ENCODE data around the gene DESI1. TPM values are rescaled to one million over a fixed set of nuclear protein-coding genes. Genes with fewer than 3 reads are reported as not detected.
"Not testable (repeated sequence)": the region's sequence is repeated elsewhere in the genome, so short reads cannot be mapped to it uniquely, and the experiment has no call there.

DESI1 gene
- total RNA-seq: 10 to 100 TPM; 62.3 to 65.8 TPM

GRCh38 chr22:41620589-41621098 lies at the start of gene DESI1:
Gene DESI1 (minus strand): TSS chr22:41621043. CDS start chr22:41620839, 204 bp downstream.
- no peak for DNase-seq (ENCODE audit: low spot score)
- Histone ChIP-seq H3K4me1 (peaks cover 0 to 40% of the 10 kb centered on the region in 2 donors), H3K4me3 (peak within 1 kb of the TSS; percentile 93 to 98), H3K27me3 (no peaks in the 10 kb centered on the region), H3K27ac (peak within 1 kb of the TSS; percentile 98 to 99), H3K36me3 (peaks cover 33% of the 10 kb centered on the region), H3K9me3 (no peaks in the 10 kb centered on the region)
- TF ChIP-seq CTCF (IDR thresholded peaks at IDR 0.05): no peak

- Histone ChIP-seq H3K4me1 (peaks cover 0 to 22% of the 10 kb centered on the region in 2 donors), H3K9me3 (no peaks in the 10 kb centered on the region), H3K4me3 (no peak overlapping the region), H3K27me3 (no peaks in the 10 kb centered on the region), H3K27ac (peak overlapping the region in 1 of 2 donors; percentile 68), H3K36me3 (peaks cover 16% of the 10 kb centered on the region)
- TF ChIP-seq CTCF (IDR thresholded peaks at IDR 0.05): no peak
- no peak for DNase-seq (ENCODE audit: low spot score)
Observed at GRCh38 chr22:41668971-41669911, 48.4 kb upstream of the DESI1 start.

- no peak overlapping the region for H3K27ac ChIP-seq
- DNase-seq (ENCODE audit: low spot score): no peak
Observed at GRCh38 chr22:41664951-41665350, 44.1 kb upstream of the DESI1 start.

GRCh38 chr22:41664490-41664889 lies 43.6 kb upstream of the DESI1 start:
- Histone ChIP-seq H3K36me3 (peaks cover 58% of the 10 kb centered on the region), H3K4me3 (no peak overlapping the region), H3K4me1 (peaks cover 0 to 30% of the 10 kb centered on the region in 2 donors), H3K27me3 (no peaks in the 10 kb centered on the region), H3K9me3 (no peaks in the 10 kb centered on the region), H3K27ac (no peak overlapping the region)
- TF ChIP-seq CTCF (IDR thresholded peaks at IDR 0.05): no peak
- DNase-seq (ENCODE audit: low spot score): no peak

More at GRCh38 chr22:41664951-41665350, 44.1 kb upstream of the DESI1 start:
- H3K4me3 ChIP-seq: no peak overlapping the region
- H3K36me3 ChIP-seq: peaks cover 54% of the 10 kb centered on the region
- peaks cover 0 to 25% of the 10 kb centered on the region in 2 donors for H3K4me1 ChIP-seq
- no peak for TF ChIP-seq CTCF (IDR thresholded peaks at IDR 0.05)
- H3K27me3 ChIP-seq: no peaks in the 10 kb centered on the region
- H3K9me3 ChIP-seq: no peaks in the 10 kb centered on the region

GRCh38 chr22:41663594-41663993 lies 42.8 kb upstream of the DESI1 start:
- peaks cover 0 to 33% of the 10 kb centered on the region in 2 donors for H3K4me1 ChIP-seq
- H3K27ac ChIP-seq; H3K27me3 ChIP-seq; H3K9me3 ChIP-seq; DNase-seq (ENCODE audit: low spot score); H3K4me3 ChIP-seq: not testable (repeated sequence)
- peaks cover 67% of the 10 kb centered on the region for H3K36me3 ChIP-seq

- H3K27ac ChIP-seq: peak overlapping the region; percentile 63 to 81
- H3K36me3 ChIP-seq: peaks cover 85% of the 10 kb centered on the region
- DNase-seq (ENCODE audit: low spot score): no peak
- no peaks in the 10 kb centered on the region for H3K9me3 ChIP-seq
- no peak for TF ChIP-seq CTCF (IDR thresholded peaks at IDR 0.05)
- H3K4me1 ChIP-seq: peaks cover 0 to 25% of the 10 kb centered on the region in 2 donors
- no peak overlapping the region for H3K4me3 ChIP-seq
- H3K27me3 ChIP-seq: no peaks in the 10 kb centered on the region
Observed at GRCh38 chr22:41661713-41662112, 40.9 kb upstream of the DESI1 start.

All from right atrium auricular region (tissue), 2 donors.